ENCODE results near the gene PNPO.
A peak's percentile ranks its signal among the peaks of the same experiment; 100 is the strongest.

Gene PNPO

DNA sequence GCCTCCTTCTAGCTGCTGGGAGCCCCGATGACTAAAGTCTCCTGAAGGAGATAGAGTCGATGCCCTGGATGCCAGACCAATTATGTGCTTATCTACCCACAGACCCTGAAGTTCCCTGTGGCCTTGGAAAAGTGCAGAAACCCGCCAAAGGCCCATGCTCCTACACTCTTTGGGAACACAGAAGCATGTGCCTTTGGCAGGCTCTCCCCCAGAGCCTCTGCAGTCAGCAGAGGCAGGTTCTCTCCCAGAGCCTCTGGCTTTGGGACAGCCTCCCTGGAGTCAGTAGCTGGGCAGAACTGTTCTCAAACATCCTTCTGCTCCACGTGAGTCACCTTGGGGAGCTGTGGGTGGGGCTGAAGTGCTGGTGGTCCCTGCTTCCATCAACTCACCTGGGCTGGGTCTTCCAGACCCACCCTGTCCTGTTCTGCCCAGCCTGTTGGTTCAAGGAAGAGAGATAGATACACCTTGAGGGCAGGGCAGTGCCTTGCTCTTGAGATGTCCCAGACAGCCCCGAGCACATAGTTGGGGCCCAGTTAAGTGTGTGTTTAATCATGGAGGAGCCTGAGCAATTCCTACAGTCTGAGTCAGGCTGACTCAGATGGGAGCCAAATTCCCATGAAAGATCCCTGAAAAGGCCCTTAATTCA is 26.4 kb downstream of the PNPO start:
- TF ChIP-seq FOXP2 (optimal IDR thresholded peaks at IDR 0.05; ENCODE audit: borderline replicate concordance, extremely low read depth, extremely low read length, insufficient read depth) (no peak), TAF1 (IDR thresholded peaks at IDR 0.05; ENCODE audit: borderline replicate concordance, insufficient read depth, low read length) (no peak), SIN3A (IDR thresholded peaks at IDR 0.05; ENCODE audit: borderline replicate concordance, insufficient read depth, low read length) (no peak), POLR2AphosphoS5 (IDR thresholded peaks at IDR 0.05; ENCODE audit: low read depth, low read length) (no peak)
- TF ChIP-seq, protein P1, sequence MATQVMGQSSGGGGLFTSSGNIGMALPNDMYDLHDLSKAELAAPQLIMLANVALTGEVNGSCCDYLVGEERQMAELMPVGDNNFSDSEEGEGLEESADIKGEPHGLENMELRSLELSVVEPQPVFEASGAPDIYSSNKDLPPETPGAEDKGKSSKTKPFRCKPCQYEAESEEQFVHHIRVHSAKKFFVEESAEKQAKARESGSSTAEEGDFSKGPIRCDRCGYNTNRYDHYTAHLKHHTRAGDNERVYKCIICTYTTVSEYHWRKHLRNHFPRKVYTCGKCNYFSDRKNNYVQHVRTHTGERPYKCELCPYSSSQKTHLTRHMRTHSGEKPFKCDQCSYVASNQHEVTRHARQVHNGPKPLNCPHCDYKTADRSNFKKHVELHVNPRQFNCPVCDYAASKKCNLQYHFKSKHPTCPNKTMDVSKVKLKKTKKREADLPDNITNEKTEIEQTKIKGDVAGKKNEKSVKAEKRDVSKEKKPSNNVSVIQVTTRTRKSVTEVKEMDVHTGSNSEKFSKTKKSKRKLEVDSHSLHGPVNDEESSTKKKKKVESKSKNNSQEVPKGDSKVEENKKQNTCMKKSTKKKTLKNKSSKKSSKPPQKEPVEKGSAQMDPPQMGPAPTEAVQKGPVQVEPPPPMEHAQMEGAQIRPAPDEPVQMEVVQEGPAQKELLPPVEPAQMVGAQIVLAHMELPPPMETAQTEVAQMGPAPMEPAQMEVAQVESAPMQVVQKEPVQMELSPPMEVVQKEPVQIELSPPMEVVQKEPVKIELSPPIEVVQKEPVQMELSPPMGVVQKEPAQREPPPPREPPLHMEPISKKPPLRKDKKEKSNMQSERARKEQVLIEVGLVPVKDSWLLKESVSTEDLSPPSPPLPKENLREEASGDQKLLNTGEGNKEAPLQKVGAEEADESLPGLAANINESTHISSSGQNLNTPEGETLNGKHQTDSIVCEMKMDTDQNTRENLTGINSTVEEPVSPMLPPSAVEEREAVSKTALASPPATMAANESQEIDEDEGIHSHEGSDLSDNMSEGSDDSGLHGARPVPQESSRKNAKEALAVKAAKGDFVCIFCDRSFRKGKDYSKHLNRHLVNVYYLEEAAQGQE (IDR thresholded peaks at IDR 0.05; ENCODE audit: insufficient read depth in 1 of 2, low read depth in 2 of 2, low read length in 2 of 2), result no peak

- TF ChIP-seq SIN3A (IDR thresholded peaks at IDR 0.05; ENCODE audit: borderline replicate concordance, insufficient read depth, low read length) (no peak), TAF1 (IDR thresholded peaks at IDR 0.05; ENCODE audit: borderline replicate concordance, insufficient read depth, low read length) (no peak), POLR2AphosphoS5 (IDR thresholded peaks at IDR 0.05; ENCODE audit: low read depth, low read length) (no peak), FOXP2 (optimal IDR thresholded peaks at IDR 0.05; ENCODE audit: borderline replicate concordance, extremely low read depth, extremely low read length, insufficient read depth) (no peak)
Observed at GRCh38 chr17:47968836-47969235, 27.5 kb downstream of the PNPO start.

GRCh38 chr17:47969930-47970724 is 28.8 kb downstream of the PNPO start:
- TF ChIP-seq SIN3A (IDR thresholded peaks at IDR 0.05; ENCODE audit: borderline replicate concordance, insufficient read depth, low read length) (no peak), TAF1 (IDR thresholded peaks at IDR 0.05; ENCODE audit: borderline replicate concordance, insufficient read depth, low read length) (no peak), POLR2AphosphoS5 (IDR thresholded peaks at IDR 0.05; ENCODE audit: low read depth, low read length) (no peak), FOXP2 (optimal IDR thresholded peaks at IDR 0.05; ENCODE audit: borderline replicate concordance, extremely low read depth, extremely low read length, insufficient read depth) (no peak)
- TF ChIP-seq, protein P1 (IDR thresholded peaks at IDR 0.05; ENCODE audit: insufficient read depth in 1 of 2, low read depth in 2 of 2, low read length in 2 of 2), result no peak

DNA sequence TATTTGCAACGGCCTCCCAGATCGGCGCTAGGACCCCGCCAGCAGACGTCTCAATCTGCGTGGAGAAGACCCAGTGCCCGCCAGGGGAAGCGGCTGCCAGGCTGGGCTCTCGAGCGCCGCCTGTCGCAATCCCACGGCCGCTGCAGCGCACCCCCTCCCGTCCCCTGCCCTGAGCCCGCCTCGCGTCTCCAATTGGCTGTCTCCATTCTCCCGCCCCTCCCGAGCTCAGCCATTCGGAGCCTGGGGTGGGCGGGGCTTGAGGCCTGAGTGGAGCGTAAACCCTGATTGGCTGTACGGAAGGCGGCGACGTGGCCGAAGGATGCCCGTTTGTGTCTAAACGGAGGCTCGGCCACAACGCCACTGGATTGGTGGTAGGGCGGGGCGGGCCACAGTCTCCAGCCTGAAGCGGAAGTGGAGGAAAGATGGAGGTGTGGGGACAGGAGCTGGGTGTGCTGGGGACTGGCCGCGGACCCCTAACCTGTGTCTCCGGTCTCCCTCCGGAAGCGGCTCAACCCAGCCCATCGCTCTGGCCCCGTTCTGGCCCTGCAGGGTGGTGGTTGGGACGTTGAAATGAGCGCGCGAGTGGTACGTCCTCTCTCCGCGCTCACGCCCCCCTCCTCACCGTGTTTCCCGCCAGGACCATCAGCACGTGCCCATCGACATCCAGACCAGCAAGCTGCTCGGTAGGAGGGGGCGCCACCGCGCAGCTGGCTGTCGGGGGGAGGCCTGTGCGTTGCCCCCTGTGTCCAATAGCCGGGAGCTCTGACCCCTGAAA is 29.5 kb downstream of the PNPO start, which contains the start of gene CDK5RAP3:
Gene CDK5RAP3, plus strand, starts transcription at position 389 of the 775 bp plus-strand sequence. Its CDS starts 34 bp downstream, at position 423.
- TF ChIP-seq TAF1 (IDR thresholded peaks at IDR 0.05; ENCODE audit: borderline replicate concordance, insufficient read depth, low read length) (peak; percentile 79), FOXP2 (optimal IDR thresholded peaks at IDR 0.05; ENCODE audit: borderline replicate concordance, extremely low read depth, extremely low read length, insufficient read depth) (peak; percentile 74), SIN3A (IDR thresholded peaks at IDR 0.05; ENCODE audit: borderline replicate concordance, insufficient read depth, low read length) (0 out of 2 replicates have a peak, but pooled peaks have one; percentile 9), POLR2AphosphoS5 (IDR thresholded peaks at IDR 0.05; ENCODE audit: low read depth, low read length) (peak; percentile 70)
- TF ChIP-seq, protein P1 (IDR thresholded peaks at IDR 0.05; ENCODE audit: insufficient read depth in 1 of 2, low read depth in 2 of 2, low read length in 2 of 2), result peak in 1 of 2 experiments; percentile 33; a peak in 1 of 4 replicates

DNA sequence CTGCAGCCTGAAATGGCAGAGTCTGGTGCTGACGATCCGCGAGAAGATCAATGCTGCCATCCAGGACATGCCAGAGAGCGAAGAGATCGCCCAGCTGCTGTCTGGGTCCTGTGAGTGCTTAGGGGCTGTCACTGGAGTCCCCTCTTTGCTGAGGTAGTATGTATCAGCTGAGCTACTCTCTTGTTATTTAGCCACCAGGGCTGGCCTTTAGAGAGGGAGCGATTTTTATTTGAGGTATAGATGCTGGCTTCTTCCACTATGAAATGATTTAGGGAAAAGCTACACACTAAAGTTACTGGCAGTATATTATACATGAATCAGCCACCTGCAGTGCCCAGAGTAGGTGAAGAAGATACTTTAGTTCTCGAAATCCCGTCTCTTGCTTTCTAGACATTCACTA is 32.2 kb downstream of the PNPO start:
- TF ChIP-seq FOXP2 (optimal IDR thresholded peaks at IDR 0.05; ENCODE audit: borderline replicate concordance, extremely low read depth, extremely low read length, insufficient read depth), result no peak
